Stimulated activated CD8-positive, alpha-beta memory T cell treated with anti-CD3 and anti-CD28 coated beads, Interleukin-15, amount 100 ng/mL, for 1 hour (primary cell): ENCODE results near the gene IL34.

ENCODE experiments used
- DNase-seq: peaks from one replicate; pipeline ENCODE4 v3.0.0-alpha.2; 2020; ENCODE audit warnings: low read depth

The IL34 gene

GRCh38 chr16:70689035-70689969 is 42.9 kb downstream of the IL34 start:
- DNase-seq = no peak

- DNase-seq = no peak
These were observed 43.9 kb downstream of the IL34 start for GRCh38 chr16:70689970-70690891.

- DNase-seq = no peak
These were observed 45.1 kb downstream of the IL34 start for GRCh38 chr16:70691223-70692129.

GRCh38 chr16:70692130-70692872 is 45.9 kb downstream of the IL34 start:
- DNase-seq = no peak

- no peak for DNase-seq
These were observed 46.7 kb downstream of the IL34 start for GRCh38 chr16:70692873-70693671.

- no peak for DNase-seq
These were observed 47.9 kb downstream of the IL34 start for GRCh38 chr16:70694088-70694867.

GRCh38 chr16:70694868-70695218 is 48.5 kb downstream of the IL34 start:
- DNase-seq = no peak

- DNase-seq = no peak
These were observed 49.1 kb downstream of the IL34 start for GRCh38 chr16:70695331-70696070.

GRCh38 chr16:70696355-70696754 is 50.0 kb downstream of the IL34 start:
- no peak for DNase-seq

- DNase-seq = no peak
These were observed 50.7 kb downstream of the IL34 start for GRCh38 chr16:70696952-70697593.

GRCh38 chr16:70697594-70698170 is 51.3 kb downstream of the IL34 start:
- no peak for DNase-seq

- DNase-seq = no peak
These were observed 52.5 kb downstream of the IL34 start for GRCh38 chr16:70698901-70699300.

- no peak for DNase-seq
These were observed 53.3 kb downstream of the IL34 start for GRCh38 chr16:70699696-70700095.

GRCh38 chr16:70700101-70701020 is 54.0 kb downstream of the IL34 start:
- DNase-seq = no peak

- no peak for DNase-seq
These were observed 54.7 kb downstream of the IL34 start for GRCh38 chr16:70701036-70701435.

GRCh38 chr16:70701596-70701995 is 55.2 kb downstream of the IL34 start:
- DNase-seq = no peak

GRCh38 chr16:70701998-70702397 is 55.6 kb downstream of the IL34 start:
- no peak for DNase-seq
